GM18507 (cell line): ENCODE measurements around the gene VTI1A.
A peak's percentile ranks its signal among the peaks of the same experiment; 100 is the strongest.

Experiments
- DNase-seq: peaks from one replicate; pipeline ENCODE4 v3.0.0; 2011; ENCODE audit warnings: low read depth; ENCODE audit not compliant: insufficient read length; ENCODE audit errors: extremely low spot score
- FAIRE-seq: peaks from 2 replicates; lab custom pipeline; 2011; peaks lifted over from hg19 to GRCh38; lab: Jason Lieb, UNC

Gene VTI1A

GRCh38 chr10:112698818-112699164 is 251.8 kb downstream of the VTI1A start:
- DNase-seq (no peak), FAIRE-seq (no peak)

GRCh38 chr10:112700215-112700671 is 253.2 kb downstream of the VTI1A start:
- no peak for FAIRE-seq
- DNase-seq = no peak

- FAIRE-seq = no peak
Measured at GRCh38 chr10:112701211-112701877, 254.3 kb downstream of the VTI1A start.

GRCh38 chr10:112701878-112702255 is 254.9 kb downstream of the VTI1A start:
- DNase-seq = no peak
- no peak for FAIRE-seq

More at GRCh38 chr10:112701211-112701877, 254.3 kb downstream of the VTI1A start:
- DNase-seq = no peak

GRCh38 chr10:112706577-112706976 is 259.6 kb downstream of the VTI1A start:
- DNase-seq = no peak
- FAIRE-seq = no peak

- DNase-seq = no peak
- no peak for FAIRE-seq
Measured at GRCh38 chr10:112708461-112708860, 261.4 kb downstream of the VTI1A start.

GRCh38 chr10:112710528-112710927 is 263.5 kb downstream of the VTI1A start:
- DNase-seq = no peak
- FAIRE-seq = no peak

- FAIRE-seq (no peak), DNase-seq (no peak)
Measured at GRCh38 chr10:112711366-112711765, 264.4 kb downstream of the VTI1A start.

GRCh38 chr10:112712536-112712935 is 265.5 kb downstream of the VTI1A start:
- DNase-seq = no peak
- no peak for FAIRE-seq

- no peak for DNase-seq
- FAIRE-seq = no peak
Measured at GRCh38 chr10:112713411-112713810, 266.4 kb downstream of the VTI1A start.

GRCh38 chr10:112715581-112715980 is 268.6 kb downstream of the VTI1A start:
- no peak for FAIRE-seq
- no peak for DNase-seq

GRCh38 chr10:112716076-112716475 is 269.1 kb downstream of the VTI1A start:
- no peak for DNase-seq
- no peak for FAIRE-seq

- DNase-seq (no peak), FAIRE-seq (no peak)
Measured at GRCh38 chr10:112716924-112717413, 270.0 kb downstream of the VTI1A start.

- DNase-seq (no peak), FAIRE-seq (no peak)
Measured at GRCh38 chr10:112720178-112720577, 273.2 kb downstream of the VTI1A start.

GRCh38 chr10:112721080-112721698 is 274.2 kb downstream of the VTI1A start:
- peak; percentile 18 for FAIRE-seq
- DNase-seq = no peak

GRCh38 chr10:112722758-112723157 is 275.7 kb downstream of the VTI1A start:
- FAIRE-seq = no peak
- DNase-seq = no peak

GRCh38 chr10:112723876-112724275 is 276.9 kb downstream of the VTI1A start:
- FAIRE-seq (no peak), DNase-seq (no peak)

- DNase-seq (no peak), FAIRE-seq (no peak)
Measured at GRCh38 chr10:112724404-112724991, 277.5 kb downstream of the VTI1A start.

GRCh38 chr10:112728118-112728883 is 281.3 kb downstream of the VTI1A start:
- FAIRE-seq (no peak), DNase-seq (no peak)

- FAIRE-seq (no peak), DNase-seq (no peak)
Measured at GRCh38 chr10:112728997-112729396, 282.0 kb downstream of the VTI1A start.
